GM19452 (cell line): ENCODE measurements around the gene TEKT2.

Experiments used
- ATAC-seq: cut with Tn5 transposase; IDR thresholded peaks from one replicate; pipeline ENCODE4 v1.9.1; 2021; ENCODE audit not compliant: unreplicated experiment

TEKT2 gene

GRCh38 chr1:36087233-36088123 is 3.6 kb downstream of the TEKT2 start:
- ATAC-seq: no peak

GRCh38 chr1:36088265-36088576 is 4.3 kb downstream of the TEKT2 start:
- peak; percentile 13 for ATAC-seq

GRCh38 chr1:36088577-36089392 is 4.9 kb downstream of the TEKT2 start, which contains the start of gene ADPRS:
ADPRS (plus strand) TSS chr1:36088892; CDS start chr1:36088905, 13 bp downstream.
- ATAC-seq: peak; percentile 86

GRCh38 chr1:36089393-36090121 is 5.7 kb downstream of the TEKT2 start:
- ATAC-seq: no peak

- no peak for ATAC-seq
Measured at GRCh38 chr1:36091141-36091540, 7.2 kb downstream of the TEKT2 start.

GRCh38 chr1:36091698-36092097 is 7.8 kb downstream of the TEKT2 start:
- no peak for ATAC-seq

GRCh38 chr1:36092166-36092797 is 8.4 kb downstream of the TEKT2 start:
- ATAC-seq: no peak

- no peak for ATAC-seq
Measured at GRCh38 chr1:36092798-36093185, 8.9 kb downstream of the TEKT2 start.

GRCh38 chr1:36093226-36093625 is 9.3 kb downstream of the TEKT2 start:
- ATAC-seq: no peak

- no peak for ATAC-seq
Measured at GRCh38 chr1:36093929-36094328, 10.0 kb downstream of the TEKT2 start.

GRCh38 chr1:36094621-36095061 is 10.7 kb downstream of the TEKT2 start:
- ATAC-seq: no peak

GRCh38 chr1:36095760-36096405 is 12.0 kb downstream of the TEKT2 start:
- no peak for ATAC-seq

- no peak for ATAC-seq
Measured at GRCh38 chr1:36096500-36097432, 12.9 kb downstream of the TEKT2 start.

- no peak for ATAC-seq
Measured at GRCh38 chr1:36097693-36098585, 14.0 kb downstream of the TEKT2 start.

- ATAC-seq: no peak
Measured at GRCh38 chr1:36098650-36099365, 14.9 kb downstream of the TEKT2 start.

GRCh38 chr1:36099681-36100341 is 15.9 kb downstream of the TEKT2 start:
- no peak for ATAC-seq

GRCh38 chr1:36100376-36100775 is 16.5 kb downstream of the TEKT2 start:
- no peak for ATAC-seq
